H9 (cell line): ENCODE measurements around the gene TRIOBP. TPM values are rescaled to one million over a fixed set of nuclear protein-coding genes. Genes with fewer than 3 reads are reported as not detected.
"Not testable (repeated sequence)": the region's sequence is repeated elsewhere in the genome, so short reads cannot be mapped to it uniquely, and the experiment has no call there.

Experiments
- DNase-seq: peaks from one replicate; pipeline ENCODE4 v3.0.0-alpha.2; 2017
- H2AFZ ChIP-seq: one replicate; pipeline ENCODE4 v1.6.1; 2013; ENCODE audit warnings: mild to moderate bottlenecking, low read length, control low read depth, moderate library complexity
- H2AK5ac ChIP-seq: 2 replicates; pipeline ENCODE4 v1.6.1; 2013; ENCODE audit warnings: low read length, control low read depth, mixed read lengths; ENCODE audit not compliant: insufficient read length
- H2BK120ac ChIP-seq: one replicate; pipeline ENCODE4 v1.6.1; 2013; ENCODE audit warnings: low read depth, mild to moderate bottlenecking, low read length, control low read depth, inconsistent platforms; ENCODE audit not compliant: poor library complexity, severe bottlenecking
- H2BK12ac ChIP-seq: 2 replicates; pipeline ENCODE4 v1.6.1; 2013; ENCODE audit warnings: low read length, control low read depth, mixed read lengths, low read depth; ENCODE audit not compliant: insufficient read length
- H2BK15ac ChIP-seq: 2 replicates; pipeline ENCODE4 v1.6.1; 2013; ENCODE audit warnings: low read depth, low read length, control low read depth
- H2BK20ac ChIP-seq: one replicate; pipeline ENCODE4 v1.6.1; 2013; ENCODE audit warnings: low read depth, mild to moderate bottlenecking, low read length, control low read depth, inconsistent platforms; ENCODE audit not compliant: poor library complexity, severe bottlenecking
- H2BK5ac ChIP-seq: 2 replicates; pipeline ENCODE4 v1.6.1; 2013; ENCODE audit warnings: low read length, control low read depth, mixed read lengths; ENCODE audit not compliant: insufficient read length
- H3K14ac ChIP-seq: 2 replicates; pipeline ENCODE4 v1.6.1; 2013; ENCODE audit warnings: low read length, control low read depth; ENCODE audit not compliant: insufficient read depth
- H3K18ac ChIP-seq: 2 replicates; pipeline ENCODE4 v1.6.1; 2013; ENCODE audit warnings: low read depth, mild to moderate bottlenecking, mixed read lengths, low read length, control low read depth; ENCODE audit not compliant: insufficient read length
- H3K23ac ChIP-seq: 2 replicates; pipeline ENCODE4 v1.6.1; 2013; ENCODE audit warnings: low read length, control low read depth, mixed read lengths, low read depth; ENCODE audit not compliant: insufficient read length
- H3K23me2 ChIP-seq: 2 replicates; pipeline ENCODE4 v1.6.1; 2013; ENCODE audit warnings: low read depth, mild to moderate bottlenecking, mixed read lengths, low read length, control low read depth; ENCODE audit not compliant: insufficient read length, poor library complexity, severe bottlenecking
- H3K27ac ChIP-seq: 2 replicates; pipeline ENCODE4 v1.5.1; 2013; ENCODE audit warnings: low read length, control low read depth, mixed read lengths, low read depth; ENCODE audit not compliant: insufficient read length
- H3K27me3 ChIP-seq: 2 replicates; pipeline ENCODE4 v1.6.1; 2013; ENCODE audit warnings: low read length, control low read depth, inconsistent platforms; ENCODE audit not compliant: insufficient read depth
- H3K4ac ChIP-seq: 2 replicates; pipeline ENCODE4 v1.6.1; 2013; ENCODE audit warnings: low read depth, mild to moderate bottlenecking, control low read depth, inconsistent platforms, low read length, moderate library complexity
- H3K4me1 ChIP-seq: 2 replicates; pipeline ENCODE4 v1.6.1; 2013; ENCODE audit warnings: low read length, control low read depth, inconsistent platforms; ENCODE audit not compliant: insufficient read depth
- H3K4me2 ChIP-seq: 2 replicates; pipeline ENCODE4 v1.6.1; 2013; ENCODE audit warnings: low read length, control low read depth, mixed read lengths; ENCODE audit not compliant: insufficient read length, insufficient read depth
- H3K56ac ChIP-seq: 2 replicates; pipeline ENCODE4 v1.6.1; 2013; ENCODE audit warnings: low read depth, mild to moderate bottlenecking, mixed read lengths, low read length, control low read depth; ENCODE audit not compliant: insufficient read length
- H3K79me1 ChIP-seq: 2 replicates; pipeline ENCODE4 v1.6.1; 2013; ENCODE audit warnings: low read depth, mild to moderate bottlenecking, moderate library complexity, low read length, control low read depth, inconsistent platforms; ENCODE audit not compliant: insufficient read depth, poor library complexity, severe bottlenecking
- H3K79me2 ChIP-seq: 2 replicates; pipeline ENCODE4 v1.6.1; 2013; ENCODE audit warnings: low read length, control low read depth, inconsistent platforms; ENCODE audit not compliant: insufficient read depth
- H3K9ac ChIP-seq: 2 replicates; pipeline ENCODE4 v1.6.1; 2013; ENCODE audit warnings: low read length, control low read depth, mixed read lengths; ENCODE audit not compliant: insufficient read length; ENCODE audit errors: extremely low read depth
- H3K9me3 ChIP-seq: one replicate; pipeline ENCODE4 v1.6.1; 2013; ENCODE audit warnings: low read depth, low read length, inconsistent platforms; ENCODE audit not compliant: control insufficient read depth
- H3T11ph ChIP-seq: one replicate; pipeline ENCODE4 v1.6.1; 2013; ENCODE audit warnings: mild to moderate bottlenecking, low read length, control low read depth, inconsistent platforms
- H4K20me1 ChIP-seq: one replicate; pipeline ENCODE4 v1.6.1; 2013; ENCODE audit not compliant: control insufficient read depth, insufficient read length, insufficient read depth
- H4K5ac ChIP-seq: 2 replicates; pipeline ENCODE4 v1.6.1; 2013; ENCODE audit warnings: low read depth, mild to moderate bottlenecking, mixed read lengths, low read length, control low read depth; ENCODE audit not compliant: insufficient read length
- H4K8ac ChIP-seq: replicated peaks from 2 replicates; pipeline ENCODE4 v1.6.1; 2013; ENCODE audit warnings: low read length, control low read depth, mixed read lengths, low read depth; ENCODE audit not compliant: insufficient read length
- H4K91ac ChIP-seq: 2 replicates; pipeline ENCODE4 v1.6.1; 2013; ENCODE audit warnings: low read depth, mild to moderate bottlenecking, moderate library complexity, mixed read lengths, low read length, control low read depth; ENCODE audit not compliant: insufficient read length
- H3K27ac Mint-ChIP-seq, 3 experiments: 2 replicates in 2 of 3; 3 replicates in 1 of 3; pipeline ENCODE4 v1.8.0; 2020 to 2021; ENCODE audit warnings: mixed read lengths in 3 of 3, mild to moderate bottlenecking in 1 of 3, moderate library complexity in 1 of 3
- H3K27me3 Mint-ChIP-seq: 2 replicates; pipeline ENCODE4 v1.8.0; 2021; ENCODE audit warnings: low read depth, mild to moderate bottlenecking, moderate library complexity, mixed read lengths
- H3K36me3 Mint-ChIP-seq, 3 experiments: 2 replicates in 2 of 3; 3 replicates in 1 of 3; pipeline ENCODE4 v1.8.0; 2020 to 2021; ENCODE audit warnings: low read depth in 3 of 3, mixed read lengths in 3 of 3; ENCODE audit not compliant: insufficient read depth in 1 of 3
- H3K4me1 Mint-ChIP-seq, 2 experiments: 2 replicates each; pipeline ENCODE4 v1.8.0; 2020; ENCODE audit warnings: mixed read lengths in 2 of 2
- H3K4me3 Mint-ChIP-seq, 2 experiments: 2 replicates in 1 of 2; 3 replicates in 1 of 2; pipeline ENCODE4 v1.8.0; 2020 to 2021; ENCODE audit warnings: mild to moderate bottlenecking in 2 of 2, mixed read lengths in 2 of 2, moderate library complexity in 1 of 2
- H3K9me3 Mint-ChIP-seq, 2 experiments: 2 replicates in 1 of 2; 3 replicates in 1 of 2; pipeline ENCODE4 v1.8.0; 2020; ENCODE audit warnings: mild to moderate bottlenecking in 2 of 2, mixed read lengths in 2 of 2, moderate library complexity in 1 of 2
- WGBS: extraction: QIAGEN DNeasy Blood & Tissue Kit; methylation state at CpG from one replicate; pipeline ENCODE4 v1.1.7; 2013; ENCODE audit warnings: missing lambda C conversion rate, low lambda C conversion rate, mixed read lengths; ENCODE audit not compliant: insufficient read length; ENCODE audit errors: extremely low coverage; 5-methylcytosine and 5-hydroxymethylcytosine counted together
- total RNA-seq: library from RNA; stranded (reverse); gene quantifications from 2 replicates; pipeline ENCODE4 v1.2.1, GENCODE V29; 2021

TRIOBP gene
- total RNA-seq, 1 experiment from 2014 or later: 52.7 TPM

GRCh38 chr22:37717746-37718305 is 21.0 kb downstream of the TRIOBP start:
- H2BK12ac ChIP-seq, H4K5ac ChIP-seq, H3K79me2 ChIP-seq, H3K9ac ChIP-seq, H2AFZ ChIP-seq, H3K9me3 ChIP-seq, H3K9me3 Mint-ChIP-seq, H3K27me3 ChIP-seq, H3K27ac ChIP-seq, H3K79me1 ChIP-seq, H3K27me3 Mint-ChIP-seq, H2BK15ac ChIP-seq, H3K4me3 Mint-ChIP-seq, H3K56ac ChIP-seq, H2BK5ac ChIP-seq, H3K4ac ChIP-seq, H4K20me1 ChIP-seq, H2BK120ac ChIP-seq, H2BK20ac ChIP-seq, H3K23ac ChIP-seq, H3K18ac ChIP-seq, H3K27ac Mint-ChIP-seq, H3K4me1 Mint-ChIP-seq, H3K14ac ChIP-seq, H3K23me2 ChIP-seq, H3K4me1 ChIP-seq, H3T11ph ChIP-seq, H4K91ac ChIP-seq, H3K4me2 ChIP-seq, DNase-seq, H2AK5ac ChIP-seq, H4K8ac ChIP-seq: not testable (repeated sequence)
- peaks cover 30 to 64% (median 61%) of the 10 kb centered on the region in 3 experiments for H3K36me3 Mint-ChIP-seq
- WGBS: no CpG with 5 or more reads among the region's 38 CpGs
